ENCODE measurements around the gene NUDT3.

The NUDT3 gene

DNA sequence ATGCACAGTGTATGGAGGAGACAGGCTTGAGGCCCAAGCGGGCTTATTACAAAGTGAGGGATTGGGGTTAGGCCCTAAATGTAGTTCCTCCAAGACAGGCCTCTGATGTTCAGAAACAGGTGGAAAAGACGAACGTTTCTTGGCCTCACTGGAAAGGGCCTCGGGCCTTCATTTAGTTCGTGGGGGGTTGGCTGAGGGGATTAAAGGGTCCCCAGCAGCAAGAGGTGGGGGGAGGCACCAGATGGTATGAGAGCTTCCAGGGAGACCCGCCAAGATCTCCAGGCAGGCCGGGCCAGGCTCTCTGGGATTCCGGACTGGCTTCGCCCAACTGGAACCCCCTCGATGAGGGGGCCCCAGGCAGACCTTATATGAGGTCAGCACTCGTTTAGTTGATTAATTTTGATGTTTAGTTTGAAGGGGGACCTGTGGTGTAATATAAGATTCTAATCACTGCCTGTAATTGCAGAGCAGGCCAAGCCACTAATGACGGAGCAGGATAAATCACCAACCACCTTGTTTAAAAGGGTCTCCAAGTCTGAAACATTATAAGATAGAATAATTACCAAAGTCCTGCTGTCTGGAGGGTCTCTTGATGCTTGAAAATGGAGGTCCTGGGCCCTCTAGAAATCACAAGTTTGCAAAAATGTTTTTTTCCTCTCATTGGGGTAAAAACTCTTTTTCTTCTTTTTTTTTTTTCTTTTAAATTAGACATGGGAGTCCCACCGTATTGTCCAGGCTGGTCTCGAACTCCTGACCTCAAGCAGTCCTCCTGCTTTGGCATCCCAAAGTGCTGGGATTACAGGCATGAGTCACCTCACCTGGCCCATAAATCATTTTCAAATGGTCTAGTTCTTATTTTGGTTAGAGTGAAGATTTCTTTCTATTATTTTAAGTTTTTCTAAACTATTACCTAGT, 153.6 kb downstream of the NUDT3 start:
- no peak for DNase-seq (ENCODE audit: low spot score)

DNA sequence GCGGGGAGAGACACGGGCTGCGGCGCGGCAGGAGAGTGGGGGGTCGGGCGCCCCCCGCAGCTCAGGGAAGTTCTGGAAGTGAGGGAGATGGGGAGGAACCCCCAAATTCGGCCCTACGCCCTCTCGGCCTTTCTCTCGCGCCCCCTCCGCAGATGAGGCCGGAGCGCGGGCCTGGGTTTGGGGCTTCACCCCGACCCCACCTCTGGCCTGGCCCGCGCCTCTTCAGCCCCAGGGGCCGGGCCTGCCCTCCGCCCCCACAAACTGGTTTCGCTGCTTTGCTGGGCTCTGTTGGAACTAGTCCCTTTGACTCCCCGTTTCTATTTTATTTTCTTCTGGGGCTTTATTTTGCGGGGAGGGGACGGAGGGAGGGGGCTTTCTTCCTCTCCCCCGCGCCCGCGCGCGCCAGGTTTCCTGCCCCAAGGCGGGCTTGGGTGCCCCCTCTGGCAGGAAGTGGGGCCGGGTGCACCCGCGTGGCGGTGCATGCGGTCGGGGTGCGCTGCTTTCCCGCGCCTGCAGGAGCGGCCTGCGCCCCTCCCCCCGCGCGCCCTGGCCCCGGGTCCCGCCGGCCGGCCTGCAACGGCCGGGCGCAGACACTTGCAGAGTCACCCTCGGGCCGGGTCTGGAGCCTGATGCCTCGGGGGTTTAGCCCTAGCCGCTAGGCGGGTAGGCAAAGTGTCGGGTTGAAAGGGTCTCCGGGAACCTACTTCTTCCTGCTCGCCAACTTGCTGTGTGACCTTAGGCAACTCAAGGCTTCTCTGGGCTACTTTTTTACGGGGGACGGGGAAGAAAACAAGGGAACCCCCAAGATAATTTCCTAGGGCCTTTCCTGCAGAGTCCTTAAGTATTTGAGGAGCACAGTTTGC, 154.5 kb downstream of the NUDT3 start:
- DNase-seq (ENCODE audit: low spot score), result peak; percentile 43

DNA sequence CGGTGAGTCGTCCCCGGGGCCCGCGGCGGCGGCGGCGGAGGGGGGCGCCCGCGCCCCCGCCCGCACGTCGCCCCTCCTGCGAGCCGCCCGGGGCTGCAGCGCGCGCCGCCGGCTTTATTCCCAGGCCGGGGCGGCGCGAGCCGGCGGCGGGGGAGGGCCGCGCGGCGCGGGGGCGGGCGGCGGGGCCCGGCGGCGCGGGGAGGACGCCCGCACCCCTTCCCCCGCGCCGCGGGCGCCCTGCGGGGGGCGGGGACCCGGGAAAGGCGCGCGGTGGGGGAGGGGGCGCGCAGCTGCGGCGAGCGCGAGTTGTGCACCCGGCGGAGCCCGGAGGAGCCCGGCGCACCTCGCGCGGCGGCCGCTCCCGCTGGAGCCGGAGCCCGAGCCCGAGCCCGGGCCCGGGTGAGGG, 155.2 kb downstream of the NUDT3 start:
- DNase-seq (ENCODE audit: low spot score), result no peak

GRCh38 chr6:34236443-34237315, 155.8 kb downstream of the NUDT3 start, which contains the start of gene HMGA1:
Gene HMGA1 (plus strand): TSS chr6:34236873. CDS start chr6:34240781, 3,908 bp downstream.
- DNase-seq (ENCODE audit: low spot score), result peak; percentile 89

DNA sequence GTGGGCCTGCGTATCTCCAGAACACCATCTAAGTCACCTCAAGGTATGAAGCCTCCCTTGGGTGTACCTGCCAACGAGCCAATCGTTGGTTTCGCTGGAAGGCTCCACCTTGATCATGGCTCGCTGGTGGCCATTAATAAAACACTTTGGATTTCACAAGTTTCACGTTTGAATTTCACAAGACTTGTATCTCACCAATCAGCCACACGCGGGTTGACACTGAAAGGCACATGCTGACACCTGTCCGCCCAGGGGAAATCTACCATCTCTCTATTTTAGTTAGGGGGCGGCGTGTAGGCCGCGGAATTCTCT, 156.4 kb downstream of the NUDT3 start:
- no peak for DNase-seq (ENCODE audit: low spot score)

DNA sequence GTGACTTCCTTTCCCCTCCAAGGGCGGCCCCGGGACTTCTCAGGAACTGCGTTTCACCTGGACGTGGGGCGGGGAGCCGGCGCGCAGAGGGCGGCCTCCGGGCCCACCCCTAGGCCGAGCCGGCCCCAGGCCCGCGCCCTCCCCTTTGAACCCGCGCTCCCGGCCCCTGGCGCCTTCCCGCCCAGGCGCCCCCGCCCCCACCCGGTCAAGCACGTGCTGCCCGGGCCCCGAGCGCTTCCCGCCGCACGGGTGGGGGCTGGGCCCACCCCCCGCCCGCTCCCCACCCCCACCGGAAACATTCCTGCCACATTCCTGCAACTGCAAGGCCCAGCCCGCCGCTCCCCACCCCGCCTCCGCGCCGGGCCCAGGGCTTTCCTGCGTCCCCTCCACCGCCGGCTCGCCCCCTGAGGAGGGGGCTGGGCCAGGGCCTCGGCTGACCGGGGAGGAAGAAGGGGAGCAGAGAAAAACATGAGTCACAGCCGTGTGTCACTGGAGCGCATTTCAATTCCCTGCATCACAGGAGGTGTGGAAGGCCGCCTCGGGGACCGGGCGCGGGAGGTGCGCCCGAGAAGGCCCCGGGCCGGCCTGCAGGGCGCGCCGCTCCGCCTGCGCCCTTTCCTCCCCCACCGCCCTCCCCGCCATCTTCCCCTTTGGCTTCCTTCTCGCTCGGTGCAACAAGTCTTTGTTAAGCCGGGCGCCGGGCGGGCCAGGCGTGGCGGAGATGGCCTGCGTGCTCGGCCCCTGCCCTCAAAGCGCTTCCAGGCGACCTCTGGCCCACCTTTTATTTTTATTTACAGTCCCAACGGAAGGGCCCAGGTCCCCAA, 156.9 kb downstream of the NUDT3 start:
- DNase-seq (ENCODE audit: low spot score), result peak; percentile 55

DNA sequence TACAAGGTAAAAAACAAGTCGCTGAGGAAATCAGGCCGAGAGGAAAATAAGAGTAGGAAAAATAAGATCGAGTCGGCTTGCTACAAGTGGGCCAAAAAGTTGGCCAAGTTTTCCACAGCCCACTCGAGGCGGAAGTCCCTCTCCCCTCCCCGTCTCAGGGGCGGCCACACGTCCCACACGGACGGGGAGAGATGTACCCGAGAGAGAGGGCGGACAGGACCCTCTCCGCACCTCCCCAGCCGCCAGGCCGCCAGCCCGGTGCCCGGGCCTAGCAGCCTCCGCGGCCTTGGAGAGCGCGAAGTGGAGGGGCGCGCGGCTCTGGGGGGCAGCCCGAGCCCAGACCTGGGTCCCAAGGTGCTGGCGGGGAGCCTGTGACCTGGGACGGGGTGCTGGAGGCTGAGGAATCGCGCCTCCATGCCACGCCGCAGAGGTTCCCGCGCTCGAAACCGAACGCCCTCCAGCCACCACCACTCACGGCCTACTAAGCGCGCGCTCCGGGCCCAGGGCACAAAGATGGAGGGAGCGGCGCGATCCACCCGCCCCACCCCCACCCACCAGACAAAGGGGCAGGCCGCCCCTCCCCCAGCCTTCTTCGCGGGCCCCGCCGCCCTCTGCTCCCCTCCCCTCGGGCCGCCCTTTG, 157.7 kb downstream of the NUDT3 start:
- DNase-seq (ENCODE audit: low spot score), result no peak

GRCh38 chr6:34233867-34234266, 158.6 kb downstream of the NUDT3 start:
- DNase-seq (ENCODE audit: low spot score), result no peak

DNA sequence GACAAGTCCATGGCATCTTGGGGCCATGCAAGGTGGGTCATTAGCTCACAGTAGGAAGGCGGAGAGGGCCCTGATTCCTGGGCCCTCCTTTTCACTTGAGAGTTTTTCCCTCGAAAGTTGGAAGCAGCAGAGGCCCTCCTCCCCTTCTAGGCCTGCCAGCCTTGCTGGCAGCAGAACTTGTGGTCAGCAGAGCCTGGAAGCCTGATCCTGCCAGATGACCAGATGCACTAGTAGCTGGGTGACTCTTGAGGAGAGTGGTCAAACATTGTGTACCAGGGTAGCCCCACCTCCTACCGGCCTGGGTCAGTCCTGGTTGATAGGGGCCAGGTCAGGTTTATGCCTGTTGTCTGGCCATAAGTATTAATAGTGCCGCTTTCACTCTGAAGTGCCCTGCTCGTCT, 159.6 kb downstream of the NUDT3 start:
- peak; percentile 64 for DNase-seq (ENCODE audit: low spot score)

GRCh38 chr6:34231566-34232336, 160.7 kb downstream of the NUDT3 start:
- no peak for DNase-seq (ENCODE audit: low spot score)

GRCh38 chr6:34230653-34231371, 161.7 kb downstream of the NUDT3 start:
- DNase-seq (ENCODE audit: low spot score), result no peak

DNA sequence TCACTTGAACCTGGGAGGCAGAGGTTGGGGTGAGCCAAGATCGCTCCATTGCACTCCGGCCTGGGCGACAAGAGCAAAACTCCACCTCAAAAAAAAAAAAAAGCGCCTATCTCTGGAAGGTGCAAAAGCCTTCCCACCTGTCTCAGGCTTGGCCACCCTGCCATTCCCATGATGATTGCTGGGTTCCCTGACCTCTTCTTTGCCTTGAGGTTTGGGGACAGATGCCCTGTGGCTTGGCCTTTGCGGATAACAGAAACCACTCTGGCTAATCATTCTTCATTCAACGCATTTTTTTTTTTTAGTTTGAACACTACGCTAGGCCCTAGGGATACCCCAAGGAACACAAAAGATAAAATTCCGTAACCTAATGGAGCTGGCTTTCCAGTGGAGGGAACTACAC, 162.6 kb downstream of the NUDT3 start:
- no peak for DNase-seq (ENCODE audit: low spot score)

Data from AG08395 (cell line).